OCI-M1 (cell line): ENCODE measurements around the gene NFE2.
A peak's percentile ranks its signal among the peaks of the same experiment; 100 is the strongest.
"Not testable (repeated sequence)": the region's sequence is repeated elsewhere in the genome, so short reads cannot be mapped to it uniquely, and the experiment has no call there.

Experiments used
- DNase-seq: peaks from one replicate; lab custom pipeline; 2025; lab: John Stamatoyannopoulos, UW

NFE2 gene

GRCh38 chr12:54300732-54301427, at the start of gene NFE2:
NFE2 (minus strand) TSS chr12:54301015; CDS start chr12:54295248, 5,767 bp downstream.
- peak; percentile 96 for DNase-seq

DNA sequence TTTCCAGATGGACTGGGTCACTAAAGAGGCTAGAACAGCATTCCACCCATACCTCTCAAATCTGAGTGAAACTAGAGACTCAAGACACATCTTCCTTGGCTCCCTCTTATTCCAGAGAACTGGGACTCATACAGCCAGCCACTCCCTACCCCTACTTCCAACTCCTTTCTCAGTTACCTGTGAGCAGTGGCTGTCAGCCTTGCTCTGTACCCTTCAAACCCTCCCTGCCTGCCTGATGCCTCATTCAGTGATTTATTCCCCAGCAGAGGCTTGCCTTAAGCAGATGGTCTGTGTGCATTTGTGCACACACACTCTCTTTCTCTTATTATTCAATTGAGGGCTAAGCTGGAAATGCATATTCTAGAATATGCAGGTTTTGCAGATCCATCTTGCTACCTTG, 48.9 kb upstream of the NFE2 start:
- no peak for DNase-seq

- no peak for DNase-seq
Measured at GRCh38 chr12:54349036-54349435, 48.2 kb upstream of the NFE2 start.

DNA sequence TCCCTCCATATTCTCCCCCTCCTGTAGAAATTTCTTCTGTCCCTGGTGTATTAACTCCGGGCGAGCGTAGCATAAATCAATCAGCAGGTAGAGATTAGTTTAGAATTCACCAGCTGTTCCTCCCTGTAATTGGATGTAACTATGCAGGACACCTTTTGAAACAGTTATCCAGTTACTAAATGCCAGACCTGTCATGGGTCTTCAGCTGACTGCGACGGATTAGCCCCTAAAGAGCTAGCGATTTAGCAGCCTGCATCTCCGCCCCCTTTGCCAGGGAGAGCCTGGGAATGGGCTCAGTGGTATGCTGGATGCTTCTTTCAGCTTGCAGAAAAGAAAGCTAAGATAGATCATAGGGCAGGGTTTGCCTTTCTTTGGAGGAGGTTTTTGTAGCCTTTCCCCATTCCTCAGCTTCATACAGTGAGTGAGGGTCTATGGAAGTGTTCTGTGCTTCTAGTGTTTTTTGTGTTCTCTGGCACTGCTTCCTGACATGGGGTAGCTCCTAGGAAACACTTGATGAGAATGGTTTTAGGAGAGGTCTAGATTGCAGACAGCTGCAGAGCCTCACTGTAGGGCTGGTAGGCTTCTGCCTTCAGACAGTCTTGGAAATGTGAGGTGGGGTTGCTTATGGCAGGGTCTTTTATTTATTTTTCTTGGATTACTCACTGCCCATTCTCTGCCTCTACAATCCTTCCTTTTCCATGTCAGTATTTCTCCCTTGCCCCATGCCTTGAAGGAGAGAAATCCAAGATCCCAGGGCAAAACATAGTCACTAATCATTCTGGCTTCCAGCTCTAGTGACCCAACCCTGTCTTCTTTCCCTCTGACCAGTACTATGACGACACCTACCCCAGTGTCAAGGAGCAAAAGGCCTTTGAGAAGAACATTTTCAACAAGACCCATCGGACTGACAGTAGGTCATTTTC, 40.8 kb upstream of the NFE2 start:
- DNase-seq = no peak

DNA sequence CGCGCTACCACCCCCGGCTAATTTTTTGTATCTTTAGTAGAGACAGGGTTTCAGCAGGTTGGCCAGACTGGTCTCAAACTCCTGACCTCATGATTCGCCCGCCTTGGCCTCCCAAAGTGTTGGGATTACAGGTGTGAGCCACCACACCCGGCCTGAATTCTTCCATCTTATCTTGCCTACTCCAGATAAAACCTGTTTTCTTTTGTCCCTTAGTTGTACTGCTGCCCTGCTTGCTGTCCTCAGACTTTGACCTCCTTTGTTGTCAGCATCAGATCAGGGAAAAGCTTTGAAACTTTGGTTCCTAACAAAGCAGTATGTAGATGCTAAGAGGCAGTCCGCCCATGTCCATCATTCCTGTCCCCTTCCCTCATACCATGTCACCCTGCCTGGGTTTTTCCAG, 40.0 kb upstream of the NFE2 start:
- DNase-seq = no peak

GRCh38 chr12:54338698-54339296, 38.0 kb upstream of the NFE2 start:
- DNase-seq = no peak

DNA sequence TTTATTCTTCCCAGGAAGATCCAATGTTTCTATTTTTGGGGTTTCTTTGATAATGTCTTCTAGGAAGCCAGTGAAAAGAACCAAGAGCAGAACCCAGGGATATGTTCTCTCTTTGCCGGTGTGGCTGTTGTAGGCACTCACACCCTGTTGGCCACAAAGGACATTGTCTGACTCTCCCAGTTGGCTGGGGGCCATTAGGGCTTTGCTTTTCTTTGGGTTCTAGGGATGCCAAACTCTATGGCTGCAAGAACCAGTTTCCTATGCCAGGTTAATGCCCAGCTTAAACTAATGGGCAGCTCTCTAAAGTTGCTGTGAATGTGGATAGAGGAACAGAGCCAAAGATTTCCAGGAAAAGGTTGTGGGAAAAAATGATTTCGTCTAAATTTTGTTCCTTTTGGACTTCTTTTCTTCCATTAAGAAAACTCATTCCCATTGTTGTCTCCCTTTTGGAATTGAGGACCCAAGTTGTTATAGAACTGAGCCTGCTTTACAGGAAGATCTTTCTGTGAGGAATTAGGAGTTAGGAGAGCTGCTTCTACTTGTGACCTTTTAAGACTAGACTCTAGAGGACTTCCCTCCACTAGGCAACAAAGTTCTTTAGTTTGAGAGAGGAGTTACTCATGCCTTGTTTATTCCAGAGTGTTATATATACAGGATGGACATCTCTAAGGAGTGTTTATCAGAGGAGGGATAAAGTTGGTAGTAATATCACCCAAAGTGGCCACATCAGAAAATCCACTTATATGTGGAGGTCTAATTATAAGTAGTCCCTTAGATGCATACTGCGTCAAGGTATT, 37.2 kb upstream of the NFE2 start:
- peak; percentile 56 for DNase-seq

GRCh38 chr12:54337280-54337842, 36.5 kb upstream of the NFE2 start:
- DNase-seq = peak; percentile 95

DNA sequence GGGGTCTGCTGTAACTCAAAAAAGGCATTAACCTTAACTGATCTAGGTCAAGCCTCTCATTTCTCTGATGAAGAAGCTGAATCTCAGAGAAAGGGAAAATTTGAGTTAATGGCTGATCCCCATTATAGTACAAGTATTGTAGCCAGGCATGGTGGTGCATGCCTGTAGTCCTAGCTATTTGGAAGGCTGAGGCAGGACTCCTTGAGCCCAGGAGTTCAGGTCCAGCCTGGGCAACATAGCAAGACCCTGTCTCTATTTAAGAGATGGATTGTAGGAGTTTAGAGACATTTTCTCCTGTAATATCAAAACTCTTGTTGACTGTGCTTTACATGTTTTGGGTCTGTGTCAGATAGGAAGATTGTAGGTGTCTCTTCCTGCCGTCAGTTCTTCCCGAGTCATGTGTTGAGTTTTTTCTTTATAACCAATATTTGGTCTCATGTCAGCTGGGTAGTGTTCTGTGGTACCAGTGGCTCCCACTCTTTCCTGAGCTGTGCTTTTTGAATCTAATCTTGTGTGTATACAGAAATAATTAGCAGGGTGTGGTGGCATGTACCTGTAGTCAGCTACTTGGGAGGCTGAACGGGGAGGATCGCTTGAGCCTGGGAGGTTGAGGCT, 32.7 kb upstream of the NFE2 start:
- DNase-seq = no peak

DNA sequence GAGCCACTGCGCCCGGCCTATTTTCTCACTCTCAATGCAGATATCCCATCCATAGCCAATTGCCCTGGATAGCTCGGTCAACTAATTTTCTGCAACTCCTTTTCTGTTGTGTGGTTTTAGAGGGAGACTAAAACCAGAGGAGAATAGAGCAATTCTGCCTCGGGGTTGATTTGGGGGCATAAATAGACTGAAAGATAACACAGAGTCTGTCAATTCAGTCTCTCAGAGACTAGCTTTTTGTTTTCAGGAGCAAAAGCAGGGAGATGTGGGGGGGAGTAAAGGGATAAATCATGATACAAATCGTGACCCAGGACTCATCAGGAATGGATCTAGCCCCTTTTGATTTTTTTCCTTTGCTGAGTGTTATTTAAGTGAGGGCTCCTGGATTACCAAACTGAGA, 30.6 kb upstream of the NFE2 start:
- no peak for DNase-seq

DNA sequence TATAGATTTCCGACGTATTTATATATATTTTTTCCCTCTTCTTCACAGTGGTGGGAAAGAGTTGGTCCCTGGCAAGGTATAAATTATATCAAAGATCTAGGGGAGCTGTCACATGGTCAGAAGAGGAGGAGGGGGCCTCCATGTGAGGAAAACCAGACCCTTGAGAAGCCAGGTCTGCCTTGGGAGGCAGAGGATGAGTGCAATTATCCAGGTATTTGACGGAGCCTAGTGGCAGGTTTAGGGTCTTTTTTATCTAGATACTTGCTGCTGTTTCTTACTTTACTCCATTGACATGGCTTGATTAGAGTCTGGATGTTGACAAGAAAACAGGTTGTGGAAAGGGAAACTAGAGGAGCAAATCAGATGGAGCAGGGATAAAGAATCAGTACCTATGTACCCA, 29.6 kb upstream of the NFE2 start:
- DNase-seq = no peak

DNA sequence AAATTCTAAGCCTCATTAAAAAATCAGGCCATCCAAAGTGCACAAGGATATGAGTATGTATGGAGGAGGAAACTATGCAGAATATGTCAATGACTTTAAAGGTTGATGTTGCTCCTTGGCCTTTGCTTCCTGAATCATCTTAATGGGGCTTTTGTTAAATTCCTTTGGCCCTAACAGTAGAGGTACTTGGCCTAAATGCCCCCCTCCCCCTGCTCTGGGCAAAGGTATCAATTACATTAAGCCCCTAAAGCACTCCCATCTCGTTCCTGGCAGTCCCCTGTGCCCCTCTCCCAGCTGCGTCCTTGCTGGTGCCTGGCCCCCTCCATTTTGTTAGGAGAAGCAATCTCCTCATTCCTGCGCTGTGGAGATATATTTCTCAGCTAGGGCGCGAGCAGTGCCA, 28.9 kb upstream of the NFE2 start:
- DNase-seq = no peak

GRCh38 chr12:54328595-54329337, 28.0 kb upstream of the NFE2 start:
- peak; percentile 25 for DNase-seq

DNA sequence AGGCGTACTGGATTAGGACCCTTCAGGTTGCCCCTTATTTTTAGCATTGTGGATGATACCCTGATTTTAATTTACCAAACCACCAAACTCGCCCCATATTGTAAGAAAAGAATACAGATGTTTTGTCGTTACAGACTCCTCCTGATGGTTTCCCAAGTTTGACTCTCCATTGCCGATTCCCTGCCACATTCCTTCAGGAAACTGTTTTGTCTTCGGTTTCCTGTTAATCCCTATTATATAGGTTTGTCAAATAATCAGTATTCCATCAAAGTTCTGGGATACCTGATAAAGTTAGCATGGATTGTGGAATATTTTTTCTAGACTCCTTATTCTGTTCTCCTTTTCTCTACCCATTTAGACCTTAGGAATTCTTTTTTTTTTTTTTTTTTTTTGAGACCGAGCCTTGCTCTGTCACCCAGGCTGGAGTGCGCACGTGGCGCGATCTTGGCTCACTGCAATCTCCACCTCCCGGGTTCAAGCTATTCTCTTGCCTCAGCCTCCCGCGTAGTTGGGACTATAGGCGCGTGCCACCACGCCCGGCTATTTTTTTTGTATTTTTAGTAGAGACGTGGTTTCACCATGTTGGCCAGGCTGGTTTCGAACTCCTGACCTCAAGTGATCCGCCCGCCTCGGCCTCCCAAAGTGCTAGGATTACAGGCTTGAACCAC, 24.8 kb upstream of the NFE2 start:
- not testable (repeated sequence) for DNase-seq

GRCh38 chr12:54324617-54325441, 24.0 kb upstream of the NFE2 start, which contains the start of gene COPZ1:
COPZ1 (plus strand) TSS chr12:54325131; CDS start chr12:54325164, 33 bp downstream.
- peak; percentile 99 for DNase-seq

DNA sequence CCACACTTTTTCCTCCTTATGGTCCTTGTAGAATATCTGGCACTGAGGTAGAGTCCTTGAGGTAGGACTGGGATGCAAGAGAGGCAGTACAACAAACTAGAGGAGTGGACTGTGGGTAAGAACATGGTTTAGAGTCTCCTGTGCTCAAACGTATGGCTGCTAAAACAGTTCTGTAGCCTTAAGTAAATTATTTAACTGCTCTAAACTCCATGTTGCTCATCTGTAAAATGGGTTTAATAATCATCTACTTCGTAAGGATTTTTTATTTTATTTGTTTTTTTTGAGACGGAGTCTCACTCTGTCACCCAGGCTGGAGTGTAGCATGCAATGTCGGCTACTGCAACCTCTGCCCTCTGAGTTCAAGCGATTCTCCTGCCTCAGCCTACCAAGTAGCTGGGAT, 20.5 kb upstream of the NFE2 start:
- no peak for DNase-seq

DNA sequence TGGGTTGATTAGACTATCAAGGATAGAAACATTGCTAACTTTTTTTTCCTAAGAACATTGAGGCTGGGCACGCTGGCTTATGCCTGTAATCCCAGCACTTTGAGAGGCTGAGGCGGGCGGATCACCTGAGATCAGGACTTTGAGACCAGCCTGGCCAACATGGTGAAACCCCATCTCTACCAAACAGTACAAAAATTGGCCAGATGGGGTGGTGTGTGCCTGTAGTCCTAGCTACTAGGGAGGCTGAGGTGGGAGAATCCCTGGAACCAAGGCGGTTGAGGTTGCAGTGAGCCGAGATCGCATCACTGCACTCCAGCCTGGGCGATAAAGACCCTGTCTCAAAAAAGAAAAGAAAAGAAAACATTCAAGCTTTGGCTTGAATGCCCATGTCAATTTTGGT, 11.5 kb upstream of the NFE2 start:
- not testable (repeated sequence) for DNase-seq

GRCh38 chr12:54311051-54311450, 10.2 kb upstream of the NFE2 start:
- no peak for DNase-seq
